Lower leg skin (tissue), 3 donors: ENCODE measurements around the gene TNPO2.

ENCODE experiments used
- POLR2A ChIP-seq, 2 donors: fragments of 450-650 bp; IDR thresholded peaks; one replicate each; pipeline ENCODE4 v1.6.1; 2016 to 2017; ENCODE audit warnings: antibody characterized with exemption in 2 of 2, mild to moderate bottlenecking in 1 of 2, moderate library complexity in 1 of 2
- TF ChIP-seq, protein P1 (sequence below), 3 donors: fragments of 450-650 bp; IDR thresholded peaks; one replicate each; pipeline ENCODE4 v1.5.1; 2016; ENCODE audit warnings: antibody characterized with exemption in 3 of 3, mild to moderate bottlenecking in 3 of 3, moderate library complexity in 2 of 3

- TF ChIP-seq POLR2A (IDR thresholded peaks at IDR 0.05): no peak
- TF ChIP-seq, protein P1, sequence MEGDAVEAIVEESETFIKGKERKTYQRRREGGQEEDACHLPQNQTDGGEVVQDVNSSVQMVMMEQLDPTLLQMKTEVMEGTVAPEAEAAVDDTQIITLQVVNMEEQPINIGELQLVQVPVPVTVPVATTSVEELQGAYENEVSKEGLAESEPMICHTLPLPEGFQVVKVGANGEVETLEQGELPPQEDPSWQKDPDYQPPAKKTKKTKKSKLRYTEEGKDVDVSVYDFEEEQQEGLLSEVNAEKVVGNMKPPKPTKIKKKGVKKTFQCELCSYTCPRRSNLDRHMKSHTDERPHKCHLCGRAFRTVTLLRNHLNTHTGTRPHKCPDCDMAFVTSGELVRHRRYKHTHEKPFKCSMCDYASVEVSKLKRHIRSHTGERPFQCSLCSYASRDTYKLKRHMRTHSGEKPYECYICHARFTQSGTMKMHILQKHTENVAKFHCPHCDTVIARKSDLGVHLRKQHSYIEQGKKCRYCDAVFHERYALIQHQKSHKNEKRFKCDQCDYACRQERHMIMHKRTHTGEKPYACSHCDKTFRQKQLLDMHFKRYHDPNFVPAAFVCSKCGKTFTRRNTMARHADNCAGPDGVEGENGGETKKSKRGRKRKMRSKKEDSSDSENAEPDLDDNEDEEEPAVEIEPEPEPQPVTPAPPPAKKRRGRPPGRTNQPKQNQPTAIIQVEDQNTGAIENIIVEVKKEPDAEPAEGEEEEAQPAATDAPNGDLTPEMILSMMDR (IDR thresholded peaks at IDR 0.05): no peak
Observed at GRCh38 chr19:12770922-12771321, 47.2 kb upstream of the TNPO2 start.
